Measurements from ENCODE around the gene ZNF782. TPM values are rescaled to one million over a fixed set of nuclear protein-coding genes. Genes with fewer than 3 reads are reported as not detected.
A peak's percentile ranks its signal among the peaks of the same experiment; 100 is the strongest.
"Not testable (repeated sequence)": the region's sequence is repeated elsewhere in the genome, so short reads cannot be mapped to it uniquely, and the experiment has no call there.

Gene ZNF782
- 1.3 TPM in 2 replicates for polyA plus RNA-seq (2012; rRNA removed)
- 0.80 and 1.5 TPM in 2 replicates for polyA plus RNA-seq (2012; cell fraction: cytosol; rRNA removed)
- polyA plus RNA-seq (2012; cell fraction: nucleus; rRNA removed): 1.9 and 4.4 TPM in 2 replicates

- ChIA-PET POLR2A (interaction anchor here (0.7 kb wide), 1 partner anchor 779 kb away, joined by 3 read pairs; the partner anchor contains the start of genes NCBP1 and TSTD2), CTCF (interaction anchor here (0.8 to 6.7 kb wide), 8 partner anchors 14 to 615 kb away, joined by 3 to 134 read pairs (median 4); partner anchors contain the start of gene TDRD7)
- Histone ChIP-seq H3K4me1 (ENCODE audit: control insufficient read depth in 1 of 2, insufficient read depth in 2 of 2, low read depth in 1 of 2, low read length in 1 of 2) (peaks cover 12 to 15% of the 10 kb centered on the region in 2 experiments), H3K4me2 (peak within 1 kb of the TSS; percentile 84), H3K9me3 (peaks cover 12% of the 10 kb centered on the region), H3K36me3 (replicated peaks in 1 of 2; ENCODE audit: control insufficient read depth in 1 of 2, insufficient read depth in 2 of 2, low read length in 1 of 2) (peaks cover 0 to 5% of the 10 kb centered on the region in 2 experiments), H3K79me2 (ENCODE audit: insufficient read depth) (peaks cover 30% of the 10 kb centered on the region), H3K9me2 (no peaks in the 10 kb centered on the region), H3K27me3 (ENCODE audit: insufficient read depth) (no peaks in the 10 kb centered on the region), H3K27ac (ENCODE audit: low read depth in 2 of 2, low read length in 1 of 2) (peak within 1 kb of the TSS in 1 of 2 experiments; percentile 36; a peak in 3 of 4 replicates), H2AFZ (ENCODE audit: low read depth) (peak within 1 kb of the TSS; percentile 74), H3K9ac (peak within 1 kb of the TSS; percentile 67), H3K4me3 (ENCODE audit: low read depth in 2 of 2, low read length in 1 of 2) (peak within 1 kb of the TSS; percentile 65 to 85), H3F3A (replicated peaks; ENCODE audit: insufficient read depth) (peaks cover 7% of the 10 kb centered on the region), H4K20me1 (ENCODE audit: insufficient read depth) (no peaks in the 10 kb centered on the region)
- DNase-seq: peak; percentile 94
- WGBS (ENCODE audit: low lambda C conversion rate): 1% methylated on average over 40 of the region's 67 CpGs
- TF ChIP-seq MEF2A (IDR thresholded peaks at IDR 0.05; ENCODE audit: borderline replicate concordance, low read depth) (no peak), TAF1 (IDR thresholded peaks at IDR 0.05; ENCODE audit: borderline replicate concordance, low read depth, low read length) (0 out of 2 replicates have a peak, but pooled peaks have one; percentile 20), NRF1 (IDR thresholded peaks at IDR 0.05; ENCODE audit: low read depth, low read length) (peak; percentile 86), CHD2 (IDR thresholded peaks at IDR 0.05; ENCODE audit: low read length, partially characterized antibody) (peak; percentile 77), MAX (IDR thresholded peaks at IDR 0.05; ENCODE audit: low read depth) (peak; percentile 82; the same call in 1 of the 2 replicates), SIN3A (IDR thresholded peaks at IDR 0.05; ENCODE audit: borderline replicate concordance, low read depth, low read length) (peak; percentile 32; the same call in 1 of the 2 replicates), YY1 (IDR thresholded peaks at IDR 0.05; ENCODE audit: low read depth) (peak; percentile 51), POLR2AphosphoS5 (IDR thresholded peaks at IDR 0.05; ENCODE audit: low read depth, low read length) (peak; percentile 80), JUND (IDR thresholded peaks at IDR 0.05) (no peak)
These were observed at the start of gene ZNF782 for GRCh38 chr9:96853781-96854650. TSS of gene ZNF782 (minus strand) at chr9:96854514. CDS start at chr9:96851961, 2,553 bp downstream.

- H3K27ac ChIP-seq (ENCODE audit: low read depth in 2 of 2, low read length in 1 of 2); H3K27me3 ChIP-seq (ENCODE audit: insufficient read depth); H3K4me1 ChIP-seq (ENCODE audit: control insufficient read depth in 1 of 2, insufficient read depth in 2 of 2, low read depth in 1 of 2, low read length in 1 of 2); H3K79me2 ChIP-seq (ENCODE audit: insufficient read depth); H3K4me3 ChIP-seq (ENCODE audit: low read depth in 2 of 2, low read length in 1 of 2); H4K20me1 ChIP-seq (ENCODE audit: insufficient read depth); DNase-seq; H3K9ac ChIP-seq; H3K9me2 ChIP-seq; H3K4me2 ChIP-seq; H2AFZ ChIP-seq (ENCODE audit: low read depth); CTCF ChIA-PET; H3F3A ChIP-seq (replicated peaks; ENCODE audit: insufficient read depth); H3K9me3 ChIP-seq; POLR2A ChIA-PET: not testable (repeated sequence)
- H3K36me3 ChIP-seq (replicated peaks in 1 of 2; ENCODE audit: control insufficient read depth in 1 of 2, insufficient read depth in 2 of 2, low read length in 1 of 2): peaks cover 3 to 20% of the 10 kb centered on the region in 2 experiments
- 100% methylated on average over 1 of the region's 2 CpGs for WGBS (ENCODE audit: low lambda C conversion rate)
These were observed 45.7 kb upstream of the ZNF782 start for GRCh38 chr9:96900010-96900409.

GRCh38 chr9:96892131-96892530, 37.8 kb upstream of the ZNF782 start:
- Histone ChIP-seq H3K4me2 (no peak overlapping the region), H3F3A (replicated peaks; ENCODE audit: insufficient read depth) (no peaks in the 10 kb centered on the region), H3K4me1 (ENCODE audit: control insufficient read depth in 1 of 2, insufficient read depth in 2 of 2, low read depth in 1 of 2, low read length in 1 of 2) (no peaks in the 10 kb centered on the region), H3K9me3 (no peaks in the 10 kb centered on the region), H3K27me3 (ENCODE audit: insufficient read depth) (no peaks in the 10 kb centered on the region), H3K79me2 (ENCODE audit: insufficient read depth) (no peaks in the 10 kb centered on the region), H4K20me1 (ENCODE audit: insufficient read depth) (no peaks in the 10 kb centered on the region), H3K4me3 (ENCODE audit: low read depth in 2 of 2, low read length in 1 of 2) (no peak overlapping the region), H3K9me2 (no peaks in the 10 kb centered on the region), H2AFZ (ENCODE audit: low read depth) (no peak overlapping the region), H3K9ac (no peak overlapping the region), H3K36me3 (replicated peaks in 1 of 2; ENCODE audit: control insufficient read depth in 1 of 2, insufficient read depth in 2 of 2, low read length in 1 of 2) (peaks cover 20 to 32% of the 10 kb centered on the region in 2 experiments), H3K27ac (ENCODE audit: low read depth in 2 of 2, low read length in 1 of 2) (no peak overlapping the region)
- 98% methylated on average over 7 of the region's 7 CpGs for WGBS (ENCODE audit: low lambda C conversion rate)
- TF ChIP-seq PBX3 (IDR thresholded peaks at IDR 0.05) (no peak), MAX (IDR thresholded peaks at IDR 0.05; ENCODE audit: low read depth) (no peak), GABPA (IDR thresholded peaks at IDR 0.05; ENCODE audit: low read depth) (no peak)
- no peak for DNase-seq
- ChIA-PET CTCF (no interaction called here), POLR2A (no interaction called here)
